OCI-LY1 (cell line): ENCODE measurements around the gene NAPG.

Experiments
- CTCF ChIP-seq: fragments of 200-600 bp; sonication (generic), shearing (Covaris generic); IDR thresholded peaks from 2 replicates; pipeline ENCODE4 v1.5.1; 2017; ENCODE audit warnings: mild to moderate bottlenecking, antibody characterized with exemption, low read length, moderate library complexity, mixed read lengths
- EZH2 ChIP-seq: fragments of 200-600 bp; sonication (generic), shearing (Covaris generic); IDR thresholded peaks from 2 replicates; pipeline ENCODE4 v1.8.0; 2017; ENCODE audit warnings: borderline replicate concordance, mixed run types, mild to moderate bottlenecking, antibody characterized with exemption, low read length, moderate library complexity, mixed read lengths

- TF ChIP-seq CTCF (no peak), EZH2 (no peak)
Observed at GRCh38 chr18:10526561-10526949, 728 bp downstream of the NAPG start.
